GM12865 (cell line): ENCODE results near the gene NEUROD4.

Experiments used
- DNase-seq: peaks from one replicate; pipeline ENCODE4 v3.0.0; 2010; ENCODE audit warnings: low read depth
- H3K4me3 ChIP-seq: 2 replicates; pipeline ENCODE4 v1.5.1; 2011; ENCODE audit warnings: mild to moderate bottlenecking, low read depth, low read length, control low read depth
- TF ChIP-seq, protein P1 (sequence below): IDR thresholded peaks from 2 replicates; pipeline ENCODE4 v1.5.1; 2011; ENCODE audit warnings: low read length, control low read depth, low read depth, inconsistent platforms; ENCODE audit not compliant: insufficient read depth; ENCODE audit errors: missing control alignments

NEUROD4 gene

DNA sequence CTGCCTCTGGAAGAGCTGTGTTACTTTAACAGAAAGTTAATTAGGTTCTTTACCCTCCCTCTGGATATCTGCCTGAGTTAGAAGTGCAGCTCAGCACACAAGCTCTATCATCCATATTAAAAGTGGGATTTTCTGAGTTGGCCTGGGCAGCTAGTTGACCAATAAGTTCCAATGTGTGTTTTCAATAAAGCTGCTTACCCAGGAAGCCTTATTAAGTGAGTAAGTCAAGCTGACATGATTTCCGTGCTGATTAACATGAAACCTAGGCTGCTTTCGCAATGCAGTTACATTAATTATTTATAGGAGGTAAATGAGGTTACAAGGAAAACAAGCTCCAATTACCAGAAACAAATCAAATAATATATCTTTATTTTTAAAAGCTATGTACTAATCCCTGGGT is 4.8 kb downstream of the NEUROD4 start:
- DNase-seq: no peak
- H3K4me3 ChIP-seq: no peak overlapping the region
- TF ChIP-seq, protein P1, sequence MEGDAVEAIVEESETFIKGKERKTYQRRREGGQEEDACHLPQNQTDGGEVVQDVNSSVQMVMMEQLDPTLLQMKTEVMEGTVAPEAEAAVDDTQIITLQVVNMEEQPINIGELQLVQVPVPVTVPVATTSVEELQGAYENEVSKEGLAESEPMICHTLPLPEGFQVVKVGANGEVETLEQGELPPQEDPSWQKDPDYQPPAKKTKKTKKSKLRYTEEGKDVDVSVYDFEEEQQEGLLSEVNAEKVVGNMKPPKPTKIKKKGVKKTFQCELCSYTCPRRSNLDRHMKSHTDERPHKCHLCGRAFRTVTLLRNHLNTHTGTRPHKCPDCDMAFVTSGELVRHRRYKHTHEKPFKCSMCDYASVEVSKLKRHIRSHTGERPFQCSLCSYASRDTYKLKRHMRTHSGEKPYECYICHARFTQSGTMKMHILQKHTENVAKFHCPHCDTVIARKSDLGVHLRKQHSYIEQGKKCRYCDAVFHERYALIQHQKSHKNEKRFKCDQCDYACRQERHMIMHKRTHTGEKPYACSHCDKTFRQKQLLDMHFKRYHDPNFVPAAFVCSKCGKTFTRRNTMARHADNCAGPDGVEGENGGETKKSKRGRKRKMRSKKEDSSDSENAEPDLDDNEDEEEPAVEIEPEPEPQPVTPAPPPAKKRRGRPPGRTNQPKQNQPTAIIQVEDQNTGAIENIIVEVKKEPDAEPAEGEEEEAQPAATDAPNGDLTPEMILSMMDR: no peak

DNA sequence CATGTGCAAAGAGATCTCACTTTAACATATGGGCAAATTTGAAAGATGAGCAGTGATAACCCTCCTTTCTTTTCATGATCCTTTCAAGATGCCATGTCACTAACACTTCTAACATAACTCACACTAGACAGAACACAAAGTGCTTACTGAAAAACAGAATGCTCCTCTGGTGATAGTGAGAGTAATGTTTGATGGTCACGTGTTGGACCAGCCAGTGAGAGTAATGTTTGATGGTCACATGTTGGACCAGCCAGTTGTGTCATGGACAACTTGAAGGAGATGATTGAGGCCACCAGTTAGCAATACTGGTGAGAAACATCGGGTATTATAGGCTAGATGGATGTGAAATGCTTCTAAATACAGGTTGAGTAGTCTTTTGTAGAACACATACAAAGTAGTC is 5.7 kb downstream of the NEUROD4 start:
- TF ChIP-seq, protein P1: no peak
- DNase-seq: no peak
- H3K4me3 ChIP-seq: no peak overlapping the region

DNA sequence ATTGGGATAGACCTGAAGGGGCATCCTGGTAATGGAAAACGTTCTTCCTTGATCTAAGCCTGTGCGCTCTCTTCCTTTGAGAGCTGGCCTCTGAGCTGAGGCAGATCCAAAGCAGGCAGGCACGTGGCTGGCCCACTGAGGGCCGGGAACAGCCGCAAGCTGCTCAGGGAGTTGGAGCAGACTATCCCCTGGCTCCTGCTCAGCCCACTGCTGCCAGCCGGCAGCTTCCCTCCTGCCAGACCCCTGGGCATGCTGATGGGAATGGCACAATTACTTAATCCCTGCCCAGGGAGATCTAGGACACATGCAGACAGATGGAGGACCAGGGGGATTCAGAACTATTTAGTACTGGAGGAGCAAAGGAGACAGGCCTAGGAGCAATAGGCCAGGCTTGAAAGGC is 14.4 kb downstream of the NEUROD4 start:
- TF ChIP-seq, protein P1: no peak
- no peak overlapping the region for H3K4me3 ChIP-seq
- DNase-seq: no peak

DNA sequence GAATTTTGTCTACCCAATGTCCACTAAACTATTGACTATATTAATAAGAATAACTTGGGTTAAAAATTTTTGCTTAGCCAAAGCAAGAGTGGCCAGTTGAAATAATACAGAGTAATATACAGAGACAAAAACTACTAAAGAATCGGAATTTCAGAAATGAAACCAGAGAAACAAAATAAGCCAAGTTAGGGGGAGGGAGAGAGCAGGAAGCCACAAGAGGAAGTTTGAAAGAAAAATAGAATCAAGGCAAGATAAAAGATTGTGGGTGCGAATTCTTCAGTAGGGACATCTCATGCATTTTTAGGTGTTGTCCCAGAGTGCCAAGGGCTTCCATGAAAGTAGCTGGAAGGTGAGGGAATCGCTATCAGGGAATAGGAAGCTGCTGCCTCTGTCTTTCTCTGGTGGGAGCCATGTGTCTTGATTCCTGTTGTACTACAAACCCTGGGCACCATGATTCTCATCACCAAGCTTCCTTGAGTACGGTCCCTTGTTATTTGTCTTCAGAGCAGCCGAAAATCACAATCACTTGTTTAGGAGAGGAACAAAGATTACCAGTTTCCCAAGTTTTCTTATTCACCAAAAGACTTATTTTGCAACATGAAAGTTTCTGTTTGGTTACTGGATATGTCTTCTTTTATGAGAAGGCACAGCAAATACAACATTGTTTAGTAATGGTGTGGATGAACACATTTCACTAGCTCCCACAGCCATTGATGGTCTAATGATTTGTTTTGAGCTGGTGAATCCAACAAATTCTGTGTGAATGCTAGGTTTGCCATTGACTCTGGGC is 16.7 kb downstream of the NEUROD4 start:
- no peak overlapping the region for H3K4me3 ChIP-seq
- no peak for DNase-seq
- TF ChIP-seq, protein P1: no peak

DNA sequence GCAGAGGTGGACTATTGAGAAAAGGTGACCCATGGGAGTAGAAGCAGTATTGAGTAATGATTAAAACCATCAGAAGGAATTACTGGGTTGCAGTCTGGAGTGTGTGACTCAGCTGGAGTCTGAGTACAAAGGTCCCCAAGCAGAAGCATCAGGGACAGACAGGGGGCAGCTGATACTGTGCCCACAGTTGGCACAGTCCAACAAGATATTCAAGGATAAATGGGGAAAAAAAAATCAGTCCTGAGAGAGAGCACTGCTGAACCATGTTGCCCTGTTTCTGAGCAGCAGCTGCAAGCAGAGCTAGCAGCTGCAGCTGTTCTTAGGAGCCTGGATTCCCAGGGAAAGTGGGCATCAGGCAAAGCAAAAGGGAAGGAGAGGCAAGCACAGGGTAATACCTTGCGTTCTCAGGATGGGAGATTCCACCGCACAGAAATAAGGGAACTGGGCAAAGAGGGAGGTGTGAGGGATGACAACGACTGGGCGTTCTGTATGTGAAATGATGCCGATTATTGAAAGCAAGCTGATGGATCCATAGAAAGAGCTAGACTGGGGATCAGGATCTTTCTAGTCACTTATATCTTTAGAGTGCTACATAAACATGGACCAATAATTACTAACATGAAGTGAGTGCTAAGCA is 17.7 kb downstream of the NEUROD4 start:
- DNase-seq: no peak
- H3K4me3 ChIP-seq: no peak overlapping the region
- TF ChIP-seq, protein P1: no peak

DNA sequence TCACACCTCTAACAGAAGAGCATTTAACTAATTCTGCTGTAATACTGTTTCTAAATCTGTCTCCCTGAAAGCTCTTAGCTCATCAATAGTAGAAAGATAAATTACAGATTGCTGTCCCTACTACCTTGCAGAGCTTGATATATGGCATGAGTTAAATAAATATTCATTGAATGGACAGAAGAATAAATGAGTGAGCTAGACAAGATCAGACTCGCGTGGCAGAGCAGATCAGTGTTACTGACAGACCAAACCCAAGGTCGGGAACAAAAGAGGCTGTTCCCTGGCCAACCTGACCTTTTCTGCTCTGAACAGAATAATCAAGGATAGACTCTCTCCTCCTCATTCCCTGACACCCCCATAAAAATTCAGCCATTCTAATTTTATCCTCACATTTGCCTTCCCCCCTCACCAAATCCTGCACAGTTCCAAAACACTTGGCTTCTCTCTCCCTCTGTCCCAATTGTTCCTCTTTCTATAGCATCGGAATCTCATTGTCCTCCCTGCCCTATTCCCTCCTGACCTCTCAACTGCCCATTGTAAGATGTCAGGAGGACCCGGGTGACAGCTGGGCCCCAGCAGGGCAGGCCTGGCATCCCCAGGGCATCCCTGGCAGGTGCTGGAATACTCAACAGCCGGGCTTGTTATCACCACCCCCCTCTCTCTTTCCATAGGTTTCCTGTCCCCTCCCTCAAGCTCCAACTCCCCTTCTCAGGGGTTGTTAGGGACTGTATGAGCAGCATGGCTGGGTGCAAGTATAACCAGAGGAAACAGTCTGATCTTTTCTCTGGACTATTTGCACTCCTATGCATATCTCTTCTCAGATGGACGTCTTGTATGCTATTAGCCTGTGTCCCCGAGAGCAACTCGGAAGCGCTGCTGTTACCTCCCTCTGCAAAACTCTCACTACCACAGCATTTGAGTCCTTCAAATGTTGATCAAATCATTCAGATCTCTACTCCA is 19.9 kb downstream of the NEUROD4 start:
- TF ChIP-seq, protein P1: no peak
- DNase-seq: no peak
- no peak overlapping the region for H3K4me3 ChIP-seq
